Lower leg skin (tissue), 4 donors: ENCODE data around the gene DHPS. TPM values are rescaled to one million over a fixed set of nuclear protein-coding genes. Genes with fewer than 3 reads are reported as not detected.

ENCODE experiments used
- DNase-seq, 2 donors: peaks; one replicate each; pipeline ENCODE4 v3.0.0-alpha.2; 2019; ENCODE audit warnings: low spot score in 2 of 2
- H3K4me3 ChIP-seq: fragments of 200-600 bp; sonication (generic); 2 replicates; pipeline ENCODE4 v1.5.1; 2017; ENCODE audit warnings: mild to moderate bottlenecking, low read depth; ENCODE audit not compliant: poor library complexity, severe bottlenecking
- POLR2A ChIP-seq, 2 donors: fragments of 450-650 bp; IDR thresholded peaks; one replicate each; pipeline ENCODE4 v1.6.1; 2016 to 2017; ENCODE audit warnings: antibody characterized with exemption in 2 of 2, mild to moderate bottlenecking in 1 of 2, moderate library complexity in 1 of 2
- WGBS, 2 donors: methylation state at CpG; one replicate each; pipeline ENCODE4 v1.1.5; 2018; 5-methylcytosine and 5-hydroxymethylcytosine counted together
- intact Hi-C: fragments of 100-400 bp; cut with DNase I; formaldehyde crosslinking; loops from one replicate; pipeline ENCODE4 v1.15.0; 2023; ENCODE audit warnings: low total_unique reads
- total RNA-seq, 4 donors: library from RNA; depleted of rRNA; stranded (reverse); fragments of >200 nt; gene quantifications; one replicate each; pipeline ENCODE4 v1.1.0, GENCODE V29; 2016
- TF ChIP-seq, protein P1 (sequence below), 3 donors: fragments of 450-650 bp; IDR thresholded peaks; one replicate each; pipeline ENCODE4 v1.5.1; 2016; ENCODE audit warnings: antibody characterized with exemption in 3 of 3, mild to moderate bottlenecking in 3 of 3, moderate library complexity in 2 of 3

The DHPS gene
- total RNA-seq, 4 donors from 2014 or later: 101 to 218 (median 159) TPM

DNA sequence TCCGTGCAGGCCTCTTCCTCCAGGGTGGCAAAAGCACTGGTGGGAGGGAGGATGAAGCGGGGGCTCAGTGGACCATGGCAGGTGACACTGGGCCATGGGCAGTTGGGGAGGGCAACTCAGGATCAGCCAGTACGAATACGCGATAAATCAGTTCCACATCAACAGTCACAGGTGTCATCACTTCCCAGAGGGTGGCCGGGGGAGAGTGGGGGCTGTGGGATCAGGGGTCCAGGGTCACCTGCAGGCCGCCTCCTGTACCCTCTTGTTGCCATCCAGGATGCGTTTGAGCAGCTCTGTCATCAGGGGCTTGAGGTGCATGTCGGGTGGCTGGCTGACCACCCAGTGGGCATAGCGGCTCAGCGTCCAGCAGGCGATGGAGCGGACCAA, 24.6 kb upstream of the DHPS start:
- H3K4me3 ChIP-seq: no peak overlapping the region
- DNase-seq: no peak
- TF ChIP-seq, protein P1, sequence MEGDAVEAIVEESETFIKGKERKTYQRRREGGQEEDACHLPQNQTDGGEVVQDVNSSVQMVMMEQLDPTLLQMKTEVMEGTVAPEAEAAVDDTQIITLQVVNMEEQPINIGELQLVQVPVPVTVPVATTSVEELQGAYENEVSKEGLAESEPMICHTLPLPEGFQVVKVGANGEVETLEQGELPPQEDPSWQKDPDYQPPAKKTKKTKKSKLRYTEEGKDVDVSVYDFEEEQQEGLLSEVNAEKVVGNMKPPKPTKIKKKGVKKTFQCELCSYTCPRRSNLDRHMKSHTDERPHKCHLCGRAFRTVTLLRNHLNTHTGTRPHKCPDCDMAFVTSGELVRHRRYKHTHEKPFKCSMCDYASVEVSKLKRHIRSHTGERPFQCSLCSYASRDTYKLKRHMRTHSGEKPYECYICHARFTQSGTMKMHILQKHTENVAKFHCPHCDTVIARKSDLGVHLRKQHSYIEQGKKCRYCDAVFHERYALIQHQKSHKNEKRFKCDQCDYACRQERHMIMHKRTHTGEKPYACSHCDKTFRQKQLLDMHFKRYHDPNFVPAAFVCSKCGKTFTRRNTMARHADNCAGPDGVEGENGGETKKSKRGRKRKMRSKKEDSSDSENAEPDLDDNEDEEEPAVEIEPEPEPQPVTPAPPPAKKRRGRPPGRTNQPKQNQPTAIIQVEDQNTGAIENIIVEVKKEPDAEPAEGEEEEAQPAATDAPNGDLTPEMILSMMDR (IDR thresholded peaks at IDR 0.05): no peak
- TF ChIP-seq POLR2A (IDR thresholded peaks at IDR 0.05): no peak
- intact Hi-C loops: no loop called here
- 90 to 94% methylated on average over 13 of the region's 13 CpGs for WGBS, 2 donors

GRCh38 chr19:12705654-12706331, 24.1 kb upstream of the DHPS start:
- intact Hi-C loops: no loop called here
- DNase-seq: no peak
- H3K4me3 ChIP-seq: no peak overlapping the region
- WGBS, 2 donors: 91% methylated on average over 27 to 29 of the region's 29 CpGs
- TF ChIP-seq, protein P1 (IDR thresholded peaks at IDR 0.05): no peak
- no peak for TF ChIP-seq POLR2A (IDR thresholded peaks at IDR 0.05)

GRCh38 chr19:12705169-12705568, 23.5 kb upstream of the DHPS start:
- WGBS, 2 donors: 91 to 92% methylated on average over 13 of the region's 13 CpGs
- no peak overlapping the region for H3K4me3 ChIP-seq
- no peak for DNase-seq
- intact Hi-C loops: no loop called here
- TF ChIP-seq POLR2A (IDR thresholded peaks at IDR 0.05): no peak
- TF ChIP-seq, protein P1 (IDR thresholded peaks at IDR 0.05): no peak

GRCh38 chr19:12703046-12703445, 21.4 kb upstream of the DHPS start:
- TF ChIP-seq, protein P1 (IDR thresholded peaks at IDR 0.05): no peak
- TF ChIP-seq POLR2A (IDR thresholded peaks at IDR 0.05): no peak
- 63 to 75% methylated on average over 6 to 9 of the region's 9 CpGs for WGBS, 2 donors
- intact Hi-C loops: no loop called here
- H3K4me3 ChIP-seq: no peak overlapping the region
- no peak for DNase-seq

- 84 to 92% methylated on average over 31 to 33 of the region's 33 CpGs for WGBS, 2 donors
- intact Hi-C loops: no loop called here
- no peak overlapping the region for H3K4me3 ChIP-seq
- no peak for DNase-seq
- TF ChIP-seq, protein P1 (IDR thresholded peaks at IDR 0.05): no peak
- TF ChIP-seq POLR2A (IDR thresholded peaks at IDR 0.05): no peak
Observed at GRCh38 chr19:12701596-12702282, 20.1 kb upstream of the DHPS start.
